H9 (cell line): Measurements from ENCODE around the gene EXPH5. TPM values are rescaled to one million over a fixed set of nuclear protein-coding genes. Genes with fewer than 3 reads are reported as not detected.

Source experiments
- DNase-seq: peaks from one replicate; pipeline ENCODE4 v3.0.0-alpha.2; 2017
- H2AFZ ChIP-seq: one replicate; pipeline ENCODE4 v1.6.1; 2013; ENCODE audit warnings: mild to moderate bottlenecking, low read length, control low read depth, moderate library complexity
- H2AK5ac ChIP-seq: 2 replicates; pipeline ENCODE4 v1.6.1; 2013; ENCODE audit warnings: low read length, control low read depth, mixed read lengths; ENCODE audit not compliant: insufficient read length
- H2BK120ac ChIP-seq: one replicate; pipeline ENCODE4 v1.6.1; 2013; ENCODE audit warnings: low read depth, mild to moderate bottlenecking, low read length, control low read depth, inconsistent platforms; ENCODE audit not compliant: poor library complexity, severe bottlenecking
- H2BK12ac ChIP-seq: 2 replicates; pipeline ENCODE4 v1.6.1; 2013; ENCODE audit warnings: low read length, control low read depth, mixed read lengths, low read depth; ENCODE audit not compliant: insufficient read length
- H2BK15ac ChIP-seq: 2 replicates; pipeline ENCODE4 v1.6.1; 2013; ENCODE audit warnings: low read depth, low read length, control low read depth
- H2BK20ac ChIP-seq: one replicate; pipeline ENCODE4 v1.6.1; 2013; ENCODE audit warnings: low read depth, mild to moderate bottlenecking, low read length, control low read depth, inconsistent platforms; ENCODE audit not compliant: poor library complexity, severe bottlenecking
- H2BK5ac ChIP-seq: 2 replicates; pipeline ENCODE4 v1.6.1; 2013; ENCODE audit warnings: low read length, control low read depth, mixed read lengths; ENCODE audit not compliant: insufficient read length
- H3K14ac ChIP-seq: 2 replicates; pipeline ENCODE4 v1.6.1; 2013; ENCODE audit warnings: low read length, control low read depth; ENCODE audit not compliant: insufficient read depth
- H3K18ac ChIP-seq: 2 replicates; pipeline ENCODE4 v1.6.1; 2013; ENCODE audit warnings: low read depth, mild to moderate bottlenecking, mixed read lengths, low read length, control low read depth; ENCODE audit not compliant: insufficient read length
- H3K23ac ChIP-seq: 2 replicates; pipeline ENCODE4 v1.6.1; 2013; ENCODE audit warnings: low read length, control low read depth, mixed read lengths, low read depth; ENCODE audit not compliant: insufficient read length
- H3K23me2 ChIP-seq: 2 replicates; pipeline ENCODE4 v1.6.1; 2013; ENCODE audit warnings: low read depth, mild to moderate bottlenecking, mixed read lengths, low read length, control low read depth; ENCODE audit not compliant: insufficient read length, poor library complexity, severe bottlenecking
- H3K27ac ChIP-seq: 2 replicates; pipeline ENCODE4 v1.5.1; 2013; ENCODE audit warnings: low read length, control low read depth, mixed read lengths, low read depth; ENCODE audit not compliant: insufficient read length
- H3K27me3 ChIP-seq: 2 replicates; pipeline ENCODE4 v1.6.1; 2013; ENCODE audit warnings: low read length, control low read depth, inconsistent platforms; ENCODE audit not compliant: insufficient read depth
- H3K4ac ChIP-seq: 2 replicates; pipeline ENCODE4 v1.6.1; 2013; ENCODE audit warnings: low read depth, mild to moderate bottlenecking, control low read depth, inconsistent platforms, low read length, moderate library complexity
- H3K4me1 ChIP-seq: 2 replicates; pipeline ENCODE4 v1.6.1; 2013; ENCODE audit warnings: low read length, control low read depth, inconsistent platforms; ENCODE audit not compliant: insufficient read depth
- H3K4me2 ChIP-seq: 2 replicates; pipeline ENCODE4 v1.6.1; 2013; ENCODE audit warnings: low read length, control low read depth, mixed read lengths; ENCODE audit not compliant: insufficient read length, insufficient read depth
- H3K56ac ChIP-seq: 2 replicates; pipeline ENCODE4 v1.6.1; 2013; ENCODE audit warnings: low read depth, mild to moderate bottlenecking, mixed read lengths, low read length, control low read depth; ENCODE audit not compliant: insufficient read length
- H3K79me1 ChIP-seq: 2 replicates; pipeline ENCODE4 v1.6.1; 2013; ENCODE audit warnings: low read depth, mild to moderate bottlenecking, moderate library complexity, low read length, control low read depth, inconsistent platforms; ENCODE audit not compliant: insufficient read depth, poor library complexity, severe bottlenecking
- H3K79me2 ChIP-seq: 2 replicates; pipeline ENCODE4 v1.6.1; 2013; ENCODE audit warnings: low read length, control low read depth, inconsistent platforms; ENCODE audit not compliant: insufficient read depth
- H3K9ac ChIP-seq: 2 replicates; pipeline ENCODE4 v1.6.1; 2013; ENCODE audit warnings: low read length, control low read depth, mixed read lengths; ENCODE audit not compliant: insufficient read length; ENCODE audit errors: extremely low read depth
- H3K9me3 ChIP-seq: one replicate; pipeline ENCODE4 v1.6.1; 2013; ENCODE audit warnings: low read depth, low read length, inconsistent platforms; ENCODE audit not compliant: control insufficient read depth
- H3T11ph ChIP-seq: one replicate; pipeline ENCODE4 v1.6.1; 2013; ENCODE audit warnings: mild to moderate bottlenecking, low read length, control low read depth, inconsistent platforms
- H4K20me1 ChIP-seq: one replicate; pipeline ENCODE4 v1.6.1; 2013; ENCODE audit not compliant: control insufficient read depth, insufficient read length, insufficient read depth
- H4K5ac ChIP-seq: 2 replicates; pipeline ENCODE4 v1.6.1; 2013; ENCODE audit warnings: low read depth, mild to moderate bottlenecking, mixed read lengths, low read length, control low read depth; ENCODE audit not compliant: insufficient read length
- H4K8ac ChIP-seq: replicated peaks from 2 replicates; pipeline ENCODE4 v1.6.1; 2013; ENCODE audit warnings: low read length, control low read depth, mixed read lengths, low read depth; ENCODE audit not compliant: insufficient read length
- H4K91ac ChIP-seq: 2 replicates; pipeline ENCODE4 v1.6.1; 2013; ENCODE audit warnings: low read depth, mild to moderate bottlenecking, moderate library complexity, mixed read lengths, low read length, control low read depth; ENCODE audit not compliant: insufficient read length
- H3K27ac Mint-ChIP-seq, 3 experiments: 2 replicates in 2 of 3; 3 replicates in 1 of 3; pipeline ENCODE4 v1.8.0; 2020 to 2021; ENCODE audit warnings: mixed read lengths in 3 of 3, mild to moderate bottlenecking in 1 of 3, moderate library complexity in 1 of 3
- H3K27me3 Mint-ChIP-seq: 2 replicates; pipeline ENCODE4 v1.8.0; 2021; ENCODE audit warnings: low read depth, mild to moderate bottlenecking, moderate library complexity, mixed read lengths
- H3K36me3 Mint-ChIP-seq, 3 experiments: 2 replicates in 2 of 3; 3 replicates in 1 of 3; pipeline ENCODE4 v1.8.0; 2020 to 2021; ENCODE audit warnings: low read depth in 3 of 3, mixed read lengths in 3 of 3; ENCODE audit not compliant: insufficient read depth in 1 of 3
- H3K4me1 Mint-ChIP-seq, 2 experiments: 2 replicates each; pipeline ENCODE4 v1.8.0; 2020; ENCODE audit warnings: mixed read lengths in 2 of 2
- H3K4me3 Mint-ChIP-seq, 2 experiments: 2 replicates in 1 of 2; 3 replicates in 1 of 2; pipeline ENCODE4 v1.8.0; 2020 to 2021; ENCODE audit warnings: mild to moderate bottlenecking in 2 of 2, mixed read lengths in 2 of 2, moderate library complexity in 1 of 2
- H3K9me3 Mint-ChIP-seq, 2 experiments: 2 replicates in 1 of 2; 3 replicates in 1 of 2; pipeline ENCODE4 v1.8.0; 2020; ENCODE audit warnings: mild to moderate bottlenecking in 2 of 2, mixed read lengths in 2 of 2, moderate library complexity in 1 of 2
- WGBS: extraction: QIAGEN DNeasy Blood & Tissue Kit; methylation state at CpG from one replicate; pipeline ENCODE4 v1.1.7; 2013; ENCODE audit warnings: missing lambda C conversion rate, low lambda C conversion rate, mixed read lengths; ENCODE audit not compliant: insufficient read length; ENCODE audit errors: extremely low coverage; 5-methylcytosine and 5-hydroxymethylcytosine counted together
- total RNA-seq: library from RNA; stranded (reverse); gene quantifications from 2 replicates; pipeline ENCODE4 v1.2.1, GENCODE V29; 2021
- TF ChIP-seq, protein P1 (sequence below): fragments of 200-600 bp; sonication (generic); conservative IDR thresholded peaks from 3 replicates; pipeline ENCODE4 v1.8.0; 2021; ENCODE audit warnings: antibody characterized with exemption, mild to moderate bottlenecking

EXPH5 gene
- total RNA-seq, 1 experiment from 2014 or later, result 3.1 TPM

DNA sequence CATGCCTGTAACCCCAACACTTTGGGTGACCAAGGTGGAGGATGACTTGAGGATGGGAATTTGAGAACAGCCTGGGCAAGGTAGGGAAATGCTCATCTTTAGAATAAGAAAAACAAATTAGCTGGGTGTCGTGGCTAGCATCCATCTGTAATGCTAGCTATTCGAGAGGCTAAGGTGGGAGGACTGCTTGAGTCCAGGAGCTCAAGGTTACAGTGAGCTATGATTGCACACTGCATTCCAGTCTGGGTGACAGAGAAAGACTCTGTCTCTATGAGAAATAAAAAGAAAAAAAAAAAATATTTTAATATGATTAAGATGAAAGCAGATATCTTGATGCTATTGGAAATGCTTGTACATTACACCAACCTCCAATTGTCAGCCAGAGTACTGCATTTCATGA, 42.7 kb upstream of the EXPH5 start:
- Mint-ChIP-seq H3K27ac (no peak overlapping the region), H3K36me3 (peaks cover 2 to 8% (median 5%) of the 10 kb centered on the region in 3 experiments; a peak in 5 of 7 replicates), H3K9me3 (peaks cover 4 to 8% of the 10 kb centered on the region in 2 experiments), H3K27me3 (no peaks in the 10 kb centered on the region), H3K4me3 (no peak overlapping the region), H3K4me1 (peaks cover 14% of the 10 kb centered on the region in 2 experiments)
- no peak overlapping the region for H4K8ac ChIP-seq
- no peaks in the 10 kb centered on the region for H3K23me2 ChIP-seq
- no peak overlapping the region for H2BK12ac ChIP-seq
- H3K9me3 ChIP-seq, result peaks cover under 1% of the 10 kb centered on the region
- H3K18ac ChIP-seq, result no peak overlapping the region
- no peak overlapping the region for H3K4me2 ChIP-seq
- no peaks in the 10 kb centered on the region for H3K79me1 ChIP-seq
- no peak overlapping the region for H4K91ac ChIP-seq
- no peak overlapping the region for H3K23ac ChIP-seq
- H3K27ac ChIP-seq, result no peak overlapping the region
- H4K5ac ChIP-seq, result no peak overlapping the region
- H2AFZ ChIP-seq, result no peak overlapping the region
- no peaks in the 10 kb centered on the region for H3K27me3 ChIP-seq
- no peak overlapping the region for H3K14ac ChIP-seq
- H2BK5ac ChIP-seq, result no peak overlapping the region
- H3K79me2 ChIP-seq, result no peaks in the 10 kb centered on the region
- H2BK15ac ChIP-seq, result no peak overlapping the region
- H3K9ac ChIP-seq, result no peak overlapping the region
- H3T11ph ChIP-seq, result no peak overlapping the region
- no peak overlapping the region for H2BK20ac ChIP-seq
- H2AK5ac ChIP-seq, result no peak overlapping the region
- no CpG with 5 or more reads among the region's 2 CpGs for WGBS
- no peak overlapping the region for H3K56ac ChIP-seq
- no peaks in the 10 kb centered on the region; the same call in 1 of the 2 replicates for H3K4me1 ChIP-seq
- TF ChIP-seq, protein P1, sequence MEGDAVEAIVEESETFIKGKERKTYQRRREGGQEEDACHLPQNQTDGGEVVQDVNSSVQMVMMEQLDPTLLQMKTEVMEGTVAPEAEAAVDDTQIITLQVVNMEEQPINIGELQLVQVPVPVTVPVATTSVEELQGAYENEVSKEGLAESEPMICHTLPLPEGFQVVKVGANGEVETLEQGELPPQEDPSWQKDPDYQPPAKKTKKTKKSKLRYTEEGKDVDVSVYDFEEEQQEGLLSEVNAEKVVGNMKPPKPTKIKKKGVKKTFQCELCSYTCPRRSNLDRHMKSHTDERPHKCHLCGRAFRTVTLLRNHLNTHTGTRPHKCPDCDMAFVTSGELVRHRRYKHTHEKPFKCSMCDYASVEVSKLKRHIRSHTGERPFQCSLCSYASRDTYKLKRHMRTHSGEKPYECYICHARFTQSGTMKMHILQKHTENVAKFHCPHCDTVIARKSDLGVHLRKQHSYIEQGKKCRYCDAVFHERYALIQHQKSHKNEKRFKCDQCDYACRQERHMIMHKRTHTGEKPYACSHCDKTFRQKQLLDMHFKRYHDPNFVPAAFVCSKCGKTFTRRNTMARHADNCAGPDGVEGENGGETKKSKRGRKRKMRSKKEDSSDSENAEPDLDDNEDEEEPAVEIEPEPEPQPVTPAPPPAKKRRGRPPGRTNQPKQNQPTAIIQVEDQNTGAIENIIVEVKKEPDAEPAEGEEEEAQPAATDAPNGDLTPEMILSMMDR, result no peak
- no peaks in the 10 kb centered on the region for H4K20me1 ChIP-seq
- H2BK120ac ChIP-seq, result no peak overlapping the region
- no peak for DNase-seq
- no peak overlapping the region for H3K4ac ChIP-seq
